Psoas muscle (tissue), 8 donors: ENCODE data around the gene REST. TPM values are rescaled to one million over a fixed set of nuclear protein-coding genes. Genes with fewer than 3 reads are reported as not detected.

Experiments used
- ATAC-seq, 4 donors: fragments of 200-7000 bp; cut with Tn5 transposase; one replicate each; pipeline ENCODE4 v1.9.1; 2020; ENCODE audit warnings: moderate library complexity in 3 of 4, mild to moderate bottlenecking in 2 of 4
- DNase-seq, 2 donors: peaks; one replicate each; pipeline ENCODE4 v3.0.0-alpha.2; 2020
- H3K27ac ChIP-seq: fragments of 200-600 bp; one replicate; pipeline ENCODE4 v1.8.0; 2022
- H3K27me3 ChIP-seq, 3 donors: fragments of 200-600 bp in 1 of 3; one replicate each; pipeline versions ENCODE4 v1.6.1 to v1.8.0; 2013 to 2022; ENCODE audit warnings: low read length in 2 of 3, mild to moderate bottlenecking in 2 of 3, moderate library complexity in 1 of 3; ENCODE audit not compliant: insufficient read depth in 3 of 3
- H3K36me3 ChIP-seq, 2 donors: fragments of 200-600 bp in 1 of 2; one replicate each; pipeline versions ENCODE4 v1.6.1 to v1.8.0; 2013 to 2022; ENCODE audit warnings: low read depth in 1 of 2, mild to moderate bottlenecking in 1 of 2, moderate library complexity in 1 of 2; ENCODE audit not compliant: insufficient read depth in 1 of 2
- H3K4me1 ChIP-seq: fragments of 200-600 bp; one replicate; pipeline ENCODE4 v1.8.0; 2022
- H3K4me3 ChIP-seq: fragments of 200-600 bp; one replicate; pipeline ENCODE4 v1.8.0; 2022; ENCODE audit warnings: mild to moderate bottlenecking
- H3K9me3 ChIP-seq: fragments of 200-600 bp; one replicate; pipeline ENCODE4 v1.8.0; 2022
- WGBS, 3 donors: extraction: QIAGEN DNeasy Blood & Tissue Kit; methylation state at CpG; one replicate each; pipeline versions ENCODE4 v1.1.6 to v1.1.7; 2013; 5-methylcytosine and 5-hydroxymethylcytosine counted together
- intact Hi-C, 2 donors: fragments of 100-400 bp; cut with DNase I; formaldehyde crosslinking; loops; one replicate each; pipeline versions ENCODE4 v1.11.0 to v1.14.2; 2022
- polyA plus RNA-seq, 3 donors: library from polyadenylated mRNA; stranded (reverse); fragments of 200-250 nt; gene quantifications; one replicate each; pipeline ENCODE4 v1.2.3, GENCODE V29; 2013
- total RNA-seq, 4 donors: library from RNA; stranded (reverse); fragmentation: NEBNext Ultra II Directional in 2 of 4; extraction: Animal tissue kit (Norgen Biotek cat#: 25700) in 2 of 4; gene quantifications; one replicate each; pipeline versions ENCODE4 v1.2.1 to v1.2.4, GENCODE V29; 2021 to 2023
- TF ChIP-seq, protein P1 (sequence below): fragments of 200-600 bp; IDR thresholded peaks from one replicate; pipeline ENCODE4 v1.8.0; 2022; ENCODE audit warnings: antibody characterized with exemption
- donor health status: healthy with polysubstance abuse.
- donor health status: DM: no; HTN: no; CAD: no; lungs with moderate emphysema.
- donor health status: Bipolar disorder and iron deficiency.
- donor health status: healthy.
- donor health status: DM: yes; HTN: yes; CAD: no.
- donor health status: DM: no; HTN: no; CAD: no.
- donor health status: DM: no; HTN: no; CAD: no.
- donor health status: DM: yes; HTN: yes; CAD: no.

Gene REST
- total and polyA plus RNA-seq, 7 donors = 2.5 to 21.4 (median 13.5) TPM

DNA sequence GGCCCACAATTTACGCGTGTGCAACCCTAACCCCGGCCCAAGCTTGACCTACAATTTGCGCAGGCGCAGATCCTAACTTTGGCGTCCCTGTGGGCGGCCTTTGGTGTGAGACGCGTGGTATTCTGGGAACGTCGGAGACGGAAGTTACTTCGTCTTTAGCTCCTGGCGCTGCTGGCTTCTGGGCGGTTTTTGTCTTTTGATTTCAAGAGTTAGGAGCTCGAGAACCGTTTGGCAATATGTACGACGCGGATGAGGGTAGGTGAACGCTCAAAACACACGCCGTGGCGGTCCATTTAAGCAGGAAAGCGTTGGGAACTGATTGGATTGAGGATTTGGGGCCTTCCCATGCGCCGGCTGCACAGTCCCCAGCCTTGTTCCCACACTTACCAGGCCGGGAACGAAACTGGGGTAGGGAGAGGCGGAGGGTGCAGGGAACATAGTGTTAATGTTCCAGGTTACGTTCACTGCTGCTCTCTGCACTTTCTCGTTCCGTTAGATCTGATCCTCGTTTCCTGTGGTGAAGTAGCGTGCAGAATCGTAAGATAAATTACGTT is 71.1 kb downstream of the REST start, which contains the start of gene POLR2B:
POLR2B (plus strand) TSS at position 147 of the 554 bp plus-strand sequence; CDS start at position 237, 90 bp downstream.
- Histone ChIP-seq H3K27me3 (no peaks in the 10 kb centered on the region), H3K36me3 (peaks cover 0 to 5% of the 10 kb centered on the region in 2 donors), H3K27ac (peak within 1 kb of the TSS; percentile 88), H3K9me3 (no peaks in the 10 kb centered on the region), H3K4me3 (peak within 1 kb of the TSS; percentile 86), H3K4me1 (peaks cover 32% of the 10 kb centered on the region)
- DNase-seq (peak; percentile 95 to 97), ATAC-seq (peak; percentile 88 to 91 (median 90))
- 0 to 1% (median 0%) methylated on average over 37 of the region's 37 CpGs for WGBS, 3 donors
- TF ChIP-seq, protein P1, sequence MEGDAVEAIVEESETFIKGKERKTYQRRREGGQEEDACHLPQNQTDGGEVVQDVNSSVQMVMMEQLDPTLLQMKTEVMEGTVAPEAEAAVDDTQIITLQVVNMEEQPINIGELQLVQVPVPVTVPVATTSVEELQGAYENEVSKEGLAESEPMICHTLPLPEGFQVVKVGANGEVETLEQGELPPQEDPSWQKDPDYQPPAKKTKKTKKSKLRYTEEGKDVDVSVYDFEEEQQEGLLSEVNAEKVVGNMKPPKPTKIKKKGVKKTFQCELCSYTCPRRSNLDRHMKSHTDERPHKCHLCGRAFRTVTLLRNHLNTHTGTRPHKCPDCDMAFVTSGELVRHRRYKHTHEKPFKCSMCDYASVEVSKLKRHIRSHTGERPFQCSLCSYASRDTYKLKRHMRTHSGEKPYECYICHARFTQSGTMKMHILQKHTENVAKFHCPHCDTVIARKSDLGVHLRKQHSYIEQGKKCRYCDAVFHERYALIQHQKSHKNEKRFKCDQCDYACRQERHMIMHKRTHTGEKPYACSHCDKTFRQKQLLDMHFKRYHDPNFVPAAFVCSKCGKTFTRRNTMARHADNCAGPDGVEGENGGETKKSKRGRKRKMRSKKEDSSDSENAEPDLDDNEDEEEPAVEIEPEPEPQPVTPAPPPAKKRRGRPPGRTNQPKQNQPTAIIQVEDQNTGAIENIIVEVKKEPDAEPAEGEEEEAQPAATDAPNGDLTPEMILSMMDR = no peak
- intact Hi-C loops = loop anchor here (5.0 to 10.0 kb wide), 2 partner anchors 64 to 72 kb away; partner anchors contain the start of gene REST (in 1 of the 2)

DNA sequence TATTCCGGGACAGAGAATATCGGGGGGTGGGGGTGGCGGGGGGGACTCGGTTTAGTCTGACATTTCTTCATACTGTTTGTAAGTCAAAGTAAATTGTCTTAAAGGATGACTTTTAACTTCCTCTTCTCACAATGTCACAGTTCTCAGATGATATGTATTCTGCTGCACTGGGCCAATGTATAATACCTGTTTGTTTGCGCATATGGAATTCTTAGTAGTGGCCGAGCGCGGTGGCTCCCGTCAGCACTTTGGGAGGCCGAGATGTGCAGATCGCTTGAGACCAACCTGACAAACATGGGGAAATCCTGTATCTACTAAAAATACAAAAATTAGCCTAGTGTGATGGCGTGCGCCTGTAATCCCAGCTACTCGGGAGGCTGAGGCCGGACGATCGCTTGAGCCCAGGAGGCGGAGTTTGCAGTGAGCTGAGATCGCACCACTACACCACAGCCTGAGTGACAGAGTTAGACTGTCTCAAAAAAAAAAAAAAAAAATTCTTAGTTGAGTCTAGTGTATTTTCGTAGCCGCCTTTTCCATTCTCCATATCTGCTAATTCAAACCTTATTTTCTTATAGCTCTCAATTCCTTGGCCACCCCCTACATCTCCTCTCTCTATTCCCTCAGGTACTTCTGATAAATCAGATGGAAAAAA is 71.8 kb downstream of the REST start:
- Histone ChIP-seq H3K9me3 (no peaks in the 10 kb centered on the region), H3K27me3 (no peaks in the 10 kb centered on the region), H3K27ac (peak overlapping the region; percentile 88), H3K36me3 (peaks cover 0 to 5% of the 10 kb centered on the region in 2 donors), H3K4me1 (peaks cover 35% of the 10 kb centered on the region), H3K4me3 (peak overlapping the region; percentile 86)
- DNase-seq = no peak
- TF ChIP-seq, protein P1 = no peak
- ATAC-seq = no peak
- 14 to 15% (median 15%) methylated on average over 21 of the region's 21 CpGs for WGBS, 3 donors
- intact Hi-C loops = loop anchor here (5.0 to 10.0 kb wide), 2 partner anchors 65 to 72 kb away; partner anchors contain the start of gene REST (in 1 of the 2)

DNA sequence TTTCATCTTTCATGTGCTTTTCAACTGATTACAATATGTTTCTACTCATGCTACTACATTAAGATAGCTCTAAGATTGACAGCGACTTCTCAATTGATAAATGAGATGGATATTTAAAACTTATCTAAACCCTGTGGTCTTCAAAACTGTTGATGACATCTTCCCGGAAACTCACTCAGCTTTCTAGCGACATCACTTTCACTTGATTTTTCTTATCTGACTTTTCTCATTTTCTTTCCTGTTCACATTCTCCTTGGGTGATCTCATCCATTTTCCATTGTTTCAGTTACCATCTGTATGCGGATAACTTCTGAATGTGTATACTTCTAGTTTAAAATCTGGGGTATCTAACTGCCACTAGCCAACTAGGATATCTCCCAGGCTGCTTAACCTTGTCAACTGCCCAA is 74.1 kb downstream of the REST start:
- Histone ChIP-seq H3K4me1 (peaks cover 22% of the 10 kb centered on the region), H3K27me3 (no peaks in the 10 kb centered on the region), H3K9me3 (no peaks in the 10 kb centered on the region), H3K36me3 (peaks cover 0 to 15% of the 10 kb centered on the region in 2 donors), H3K27ac (no peak overlapping the region), H3K4me3 (no peak overlapping the region)
- DNase-seq = no peak
- TF ChIP-seq, protein P1 = no peak
- ATAC-seq = no peak
- WGBS, 3 donors = 75 to 81% (median 75%) methylated on average over 4 of the region's 4 CpGs
- intact Hi-C loops = no loop called here

DNA sequence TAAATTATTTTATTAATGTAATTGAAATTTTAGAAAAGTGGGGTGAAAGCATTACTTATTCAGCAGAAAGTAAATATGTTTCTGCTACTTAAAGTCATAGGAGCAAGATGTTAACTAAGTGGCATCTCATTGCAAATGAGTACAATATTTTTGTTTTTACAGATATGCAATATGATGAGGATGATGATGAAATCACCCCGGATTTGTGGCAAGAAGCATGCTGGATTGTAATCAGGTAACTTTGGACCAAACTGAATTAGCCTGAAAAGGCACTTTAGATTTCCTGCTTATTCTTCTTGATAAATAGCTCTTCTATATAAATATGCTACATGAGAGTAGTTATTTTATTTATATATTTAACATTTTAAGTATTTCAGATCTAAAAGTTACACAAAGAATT is 78.5 kb downstream of the REST start:
- ATAC-seq = no peak
- no peak for DNase-seq
- Histone ChIP-seq H3K9me3 (no peaks in the 10 kb centered on the region), H3K27me3 (no peaks in the 10 kb centered on the region), H3K4me3 (no peak overlapping the region), H3K27ac (no peak overlapping the region), H3K36me3 (peaks cover 0 to 59% of the 10 kb centered on the region in 2 donors), H3K4me1 (peaks cover 13% of the 10 kb centered on the region)
- TF ChIP-seq, protein P1 = no peak
- intact Hi-C loops = no loop called here
- WGBS, 3 donors = 71 to 84% (median 74%) methylated on average over 1 of the region's 1 CpG
